Measurements from ENCODE around the gene PML. TPM values are rescaled to one million over a fixed set of nuclear protein-coding genes. Genes with fewer than 3 reads are reported as not detected.

The PML gene
- total and polyA plus RNA-seq, 2 of the 4 experiments (the other 2 are of a cell fraction): 8.8 to 22.6 TPM

- intact Hi-C loops (cut with micrococcal nuclease): no loop called here
- peak overlapping the region; percentile 16; the same call in 1 of the 2 replicates for H3K18ac ChIP-seq (ENCODE audit: low read depth, low read length)
Observed at GRCh38 chr15:73957785-73958184, 36.7 kb upstream of the PML start.

More at GRCh38 chr15:73957785-73958184, 36.7 kb upstream of the PML start:
- no peaks in the 10 kb centered on the region for H4K20me1 ChIP-seq (ENCODE audit: insufficient read depth, low read length)
- peak overlapping the region; percentile 67 for H2BK120ac ChIP-seq (ENCODE audit: low read depth, low read length)
- ATAC-seq (ENCODE audit: low read depth): no peak
- H3K27me3 ChIP-seq (ENCODE audit: control insufficient read depth, insufficient read depth, low read length): no peaks in the 10 kb centered on the region
- ChIA-PET CTCF (no interaction called here), POLR2A (ENCODE audit: unreplicated experiment) (no interaction called here)
- H4K91ac ChIP-seq (ENCODE audit: insufficient read depth, low read depth, low read length): peak overlapping the region; percentile 77; the same call in 1 of the 2 replicates
- no peak overlapping the region for H3K9ac ChIP-seq (ENCODE audit: low read depth, low read length)
- peak overlapping the region; percentile 99 for H2AK5ac ChIP-seq (ENCODE audit: low read depth, low read length)
- dilution Hi-C loops (cut with HindIII; ENCODE audit: low sequenced_read_pairs, unreplicated experiment) (no loop called here), in situ Hi-C loops (cut with MboI; ENCODE audit: low sequenced_read_pairs) (no loop called here)
- no peak for DNase-seq
- H3K27ac ChIP-seq (ENCODE audit: insufficient read depth, low read length): no peak overlapping the region
- peak overlapping the region; percentile 53 for H2BK5ac ChIP-seq (ENCODE audit: low read depth, low read length, poor library complexity, severe bottlenecking)
- 0 out of 2 replicates have a peak, but pooled peaks have one; percentile 2 for TF ChIP-seq USF2 (IDR thresholded peaks at IDR 0.05; ENCODE audit: low read depth, low read length)
- no peak for TF ChIP-seq NFE2L2 (IDR thresholded peaks at IDR 0.05; ENCODE audit: low read depth, low read length)
- peak overlapping the region; percentile 3 to 47; a peak in 1 of 4 replicates for H4K8ac ChIP-seq (ENCODE audit: low read depth in 2 of 2, low read length in 2 of 2)
- H3K9me1 ChIP-seq (ENCODE audit: insufficient read depth, low read length): peaks cover 18% of the 10 kb centered on the region
- H2AFZ ChIP-seq (replicated peaks; ENCODE audit: low read length, poor library complexity): no peak overlapping the region
- H3K4me1 ChIP-seq (ENCODE audit: control insufficient read depth, insufficient read depth, low read length): peaks cover 19% of the 10 kb centered on the region
- H2BK15ac ChIP-seq (ENCODE audit: low read depth, low read length): peak overlapping the region; percentile 92; the same call in 2 of the 3 replicates
- H2BK20ac ChIP-seq (ENCODE audit: low read depth, low read length): peak overlapping the region; percentile 84
- no peaks in the 10 kb centered on the region for H3K79me1 ChIP-seq (ENCODE audit: low read depth in 1 of 2, low read length in 2 of 2)
- H3K4ac ChIP-seq (ENCODE audit: low read depth, low read length): peak overlapping the region; percentile 84
- H3K9me3 ChIP-seq (ENCODE audit: control insufficient read depth, insufficient read depth, low read length): no peaks in the 10 kb centered on the region
- no TSS peak for BruUV-seq (replicated peaks)
- H3K4me2 ChIP-seq (ENCODE audit: low read depth, low read length): no peak overlapping the region
- peak overlapping the region; percentile 52 for H2AK9ac ChIP-seq (replicated peaks; ENCODE audit: low read depth, low read length, poor library complexity)
- H3K36me3 ChIP-seq (ENCODE audit: control insufficient read depth, insufficient read depth, low read length): peaks cover 7% of the 10 kb centered on the region; the same call in 1 of the 2 replicates
- H4K5ac ChIP-seq (ENCODE audit: low read depth, low read length): no peak overlapping the region
- no peak overlapping the region for H3K4me3 ChIP-seq (ENCODE audit: insufficient read depth, low read depth, low read length)
- peak overlapping the region; percentile 29; the same call in 1 of the 2 replicates for H3K23ac ChIP-seq (ENCODE audit: low read depth, low read length)
- H3K56ac ChIP-seq (ENCODE audit: extremely low read depth, insufficient read depth, low read length): no peak overlapping the region
- H3K14ac ChIP-seq (replicated peaks; ENCODE audit: low read depth, low read length): peak overlapping the region; percentile 69
- WGBS, 2 experiments (ENCODE audit: extremely low coverage in 2 of 2, insufficient read length in 1 of 2): no CpG with 5 or more reads among the region's 2 CpGs

Data from IMR-90 (cell line).